HepG2 (cell line): ENCODE results near the gene ZFAND2A. TPM values are rescaled to one million over a fixed set of nuclear protein-coding genes. Genes with fewer than 3 reads are reported as not detected.

Experiments used
- BRCA1 ChIP-seq: sonication (generic); formaldehyde crosslinking; IDR thresholded peaks from 2 replicates; pipeline ENCODE4 v1.4.0; 2020; ENCODE audit warnings: missing genetic modification reagents
- HNRNPL ChIP-seq: fragments of 200-400 bp; formaldehyde crosslinking; IDR thresholded peaks from 2 replicates; pipeline ENCODE4 v1.6.1; 2017; ENCODE audit warnings: mild to moderate bottlenecking, low read depth, low read length
- KLF9 ChIP-seq: IDR thresholded peaks from 2 replicates; pipeline ENCODE4 v1.6.1; 2016; ENCODE audit warnings: low read depth
- NCOA5 ChIP-seq: sonication (generic); formaldehyde crosslinking; IDR thresholded peaks from 2 replicates; pipeline ENCODE4 v1.4.0; 2020; ENCODE audit warnings: missing genetic modification reagents
- NRL ChIP-seq: sonication (generic); formaldehyde crosslinking; IDR thresholded peaks from 2 replicates; pipeline ENCODE4 v1.5.0; 2020; ENCODE audit warnings: missing genetic modification reagents, mild to moderate bottlenecking, moderate library complexity, borderline replicate concordance
- RELA ChIP-seq: sonication (generic); formaldehyde crosslinking; IDR thresholded peaks from 2 replicates; pipeline ENCODE4 v1.4.0; 2020; ENCODE audit warnings: missing genetic modification reagents
- RFXANK ChIP-seq: IDR thresholded peaks from 2 replicates; pipeline ENCODE4 v1.6.1; 2016
- RORA ChIP-seq: sonication (generic); formaldehyde crosslinking; IDR thresholded peaks from 2 replicates; pipeline ENCODE4 v1.5.0; 2020; ENCODE audit warnings: mild to moderate bottlenecking, missing genetic modification reagents, moderate library complexity
- SP1 ChIP-seq, 2 experiments: fragments of 450-650 bp in 1 of 2; sonication (generic) in 1 of 2; formaldehyde crosslinking in 1 of 2; IDR thresholded peaks; 2 replicates each; pipeline versions ENCODE4 v1.4.0 to v1.6.1; 2016 to 2020; ENCODE audit warnings: missing genetic modification reagents in 1 of 2
- SSRP1 ChIP-seq: IDR thresholded peaks from 2 replicates; pipeline ENCODE4 v1.6.1; 2016; ENCODE audit warnings: control low read depth
- SUZ12 ChIP-seq: fragments of 150-350 bp; IDR thresholded peaks from 2 replicates; pipeline ENCODE4 v1.6.1; 2014; ENCODE audit warnings: low read depth, low read length
- ZFP36L2 ChIP-seq: sonication (generic); formaldehyde crosslinking; IDR thresholded peaks from 2 replicates; pipeline ENCODE4 v1.4.0; 2020; ENCODE audit warnings: missing genetic modification reagents
- ZNF441 ChIP-seq: sonication (generic); formaldehyde crosslinking; IDR thresholded peaks from 2 replicates; pipeline ENCODE4 v1.7.0; 2021; ENCODE audit warnings: missing genetic modification reagents, borderline replicate concordance
- ZNF790 ChIP-seq: sonication (generic); formaldehyde crosslinking; IDR thresholded peaks from 2 replicates; pipeline ENCODE4 v1.8.0; 2022; ENCODE audit warnings: missing genetic modification reagents, mild to moderate bottlenecking, borderline replicate concordance
- polyA plus RNA-seq, 8 experiments: library from polyadenylated mRNA; depleted of rRNA in 3 of 8; stranded (reverse) in 7 of 8; unstranded in 1 of 8; fragments of >200 nt; fragmentation: Illumina TruSeq in 4 of 8; extraction: Trizol in 4 of 8; gene quantifications; 2 replicates each; pipeline versions ENCODE4 v1.2.1 to v1.2.3, GENCODE V29; 2011 to 2016; ENCODE audit warnings: low read depth in 4 of 8, missing spikeins in 1 of 8, mixed read lengths in 1 of 8; ENCODE audit not compliant: insufficient read depth in 1 of 8
- total RNA-seq, 5 experiments: library from RNA; depleted of rRNA; stranded (reverse); fragments of >200 nt; fragmentation: Illumina TruSeq; extraction: Trizol; gene quantifications; 2 replicates each; pipeline ENCODE4 v1.2.3, GENCODE V29; 2016; ENCODE audit warnings: low read depth in 1 of 5
- TF ChIP-seq, protein P1 (sequence below): sonication (generic); formaldehyde crosslinking; IDR thresholded peaks from 2 replicates; pipeline ENCODE4 v1.8.1; 2022; ENCODE audit warnings: low read depth, mild to moderate bottlenecking, missing genetic modification reagents
- TF ChIP-seq, protein P2 (sequence below): sonication (generic); formaldehyde crosslinking; IDR thresholded peaks from 2 replicates; pipeline ENCODE4 v1.5.0; 2020; ENCODE audit warnings: missing genetic modification reagents
- TF ChIP-seq, protein P3 (sequence below): sonication (generic); formaldehyde crosslinking; IDR thresholded peaks from 2 replicates; pipeline ENCODE4 v1.5.0; 2020; ENCODE audit warnings: mild to moderate bottlenecking, missing genetic modification reagents, borderline replicate concordance
- TF ChIP-seq, protein P4 (sequence below): sonication (generic); formaldehyde crosslinking; IDR thresholded peaks from 2 replicates; pipeline ENCODE4 v1.4.0; 2020; ENCODE audit warnings: missing genetic modification reagents

Gene ZFAND2A
- total and polyA plus RNA-seq, 2 of the 13 experiments (the other 11 are each of a cell fraction or from before 2014, with no cell fraction given) = 140 to 153 TPM

DNA sequence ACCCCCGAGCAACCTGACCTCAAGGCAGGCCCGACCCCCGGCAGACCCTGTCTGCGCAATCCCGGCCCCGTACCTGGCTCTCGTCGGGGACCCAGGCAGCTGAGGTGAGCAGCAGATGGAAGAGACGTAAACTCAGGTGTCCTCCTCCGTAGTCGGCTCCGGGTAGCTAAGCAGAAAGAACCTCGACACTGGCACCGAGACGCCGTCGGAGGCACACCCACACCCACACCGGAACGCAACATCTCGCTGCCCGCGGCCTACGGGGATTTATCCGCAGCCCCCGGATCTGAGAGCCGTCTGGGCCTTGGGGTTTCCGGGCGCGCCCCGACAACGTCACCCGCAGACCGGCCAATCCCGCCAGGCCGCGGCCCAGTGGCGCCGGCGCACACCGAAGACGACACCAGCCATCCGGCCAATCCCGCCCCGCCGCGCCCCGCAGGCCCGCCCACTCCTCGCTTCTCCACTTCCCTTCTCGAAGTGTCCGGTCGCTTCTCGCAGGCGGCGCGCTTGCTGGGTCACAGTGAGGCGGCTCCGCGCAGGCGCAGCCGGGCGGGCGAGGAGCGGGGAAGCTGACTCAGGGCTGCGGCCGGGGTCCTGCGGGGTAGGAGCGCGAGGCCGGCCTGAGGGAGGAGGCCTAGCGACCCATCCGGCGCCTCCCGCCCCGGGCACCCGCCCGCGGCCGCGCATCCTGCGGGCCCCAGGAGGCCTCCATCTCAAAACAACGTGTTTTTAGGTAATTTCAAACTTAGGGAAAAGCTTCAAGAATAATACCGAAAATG, at the start of gene ZFAND2A (continued):
- TF ChIP-seq BRCA1 (CRISPR knock-in tag) (0 out of 2 replicates have a peak, but pooled peaks have one; percentile 56), ZNF790 (0 out of 2 replicates have a peak, but pooled peaks have one; percentile 16), RELA (no peak; the same call in 1 of the 2 replicates), ZFP36L2 (CRISPR knock-in tag) (no peak), RORA (CRISPR knock-in tag) (no peak), NCOA5 (CRISPR knock-in tag) (0 out of 2 replicates have a peak, but pooled peaks have one; percentile 28), RFXANK (CRISPR knock-in tag) (0 out of 2 replicates have a peak, but pooled peaks have one; percentile 26), SP1 (IDR thresholded peaks at IDR 0.05) (no peak), SP1 (CRISPR knock-in tag; IDR thresholded peaks at IDR 0.05) (peak; percentile 87), HNRNPL (no peak), SUZ12 (no peak), ZNF441 (CRISPR knock-in tag) (peak; percentile 63; the same call in 1 of the 2 replicates), NRL (CRISPR knock-in tag) (0 out of 2 replicates have a peak, but pooled peaks have one; percentile 36), SSRP1 (CRISPR knock-in tag) (no peak; the same call in 1 of the 2 replicates), KLF9 (no peak; the same call in 1 of the 2 replicates)
- TF ChIP-seq, protein P1, sequence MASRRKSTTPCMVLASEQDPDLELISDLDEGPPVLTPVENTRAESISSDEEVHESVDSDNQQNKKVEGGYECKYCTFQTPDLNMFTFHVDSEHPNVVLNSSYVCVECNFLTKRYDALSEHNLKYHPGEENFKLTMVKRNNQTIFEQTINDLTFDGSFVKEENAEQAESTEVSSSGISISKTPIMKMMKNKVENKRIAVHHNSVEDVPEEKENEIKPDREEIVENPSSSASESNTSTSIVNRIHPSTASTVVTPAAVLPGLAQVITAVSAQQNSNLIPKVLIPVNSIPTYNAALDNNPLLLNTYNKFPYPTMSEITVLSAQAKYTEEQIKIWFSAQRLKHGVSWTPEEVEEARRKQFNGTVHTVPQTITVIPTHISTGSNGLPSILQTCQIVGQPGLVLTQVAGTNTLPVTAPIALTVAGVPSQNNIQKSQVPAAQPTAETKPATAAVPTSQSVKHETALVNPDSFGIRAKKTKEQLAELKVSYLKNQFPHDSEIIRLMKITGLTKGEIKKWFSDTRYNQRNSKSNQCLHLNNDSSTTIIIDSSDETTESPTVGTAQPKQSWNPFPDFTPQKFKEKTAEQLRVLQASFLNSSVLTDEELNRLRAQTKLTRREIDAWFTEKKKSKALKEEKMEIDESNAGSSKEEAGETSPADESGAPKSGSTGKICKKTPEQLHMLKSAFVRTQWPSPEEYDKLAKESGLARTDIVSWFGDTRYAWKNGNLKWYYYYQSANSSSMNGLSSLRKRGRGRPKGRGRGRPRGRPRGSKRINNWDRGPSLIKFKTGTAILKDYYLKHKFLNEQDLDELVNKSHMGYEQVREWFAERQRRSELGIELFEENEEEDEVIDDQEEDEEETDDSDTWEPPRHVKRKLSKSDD (CRISPR knock-in tag) = 0 out of 2 replicates have a peak, but pooled peaks have one; percentile 52
- TF ChIP-seq, protein P2, sequence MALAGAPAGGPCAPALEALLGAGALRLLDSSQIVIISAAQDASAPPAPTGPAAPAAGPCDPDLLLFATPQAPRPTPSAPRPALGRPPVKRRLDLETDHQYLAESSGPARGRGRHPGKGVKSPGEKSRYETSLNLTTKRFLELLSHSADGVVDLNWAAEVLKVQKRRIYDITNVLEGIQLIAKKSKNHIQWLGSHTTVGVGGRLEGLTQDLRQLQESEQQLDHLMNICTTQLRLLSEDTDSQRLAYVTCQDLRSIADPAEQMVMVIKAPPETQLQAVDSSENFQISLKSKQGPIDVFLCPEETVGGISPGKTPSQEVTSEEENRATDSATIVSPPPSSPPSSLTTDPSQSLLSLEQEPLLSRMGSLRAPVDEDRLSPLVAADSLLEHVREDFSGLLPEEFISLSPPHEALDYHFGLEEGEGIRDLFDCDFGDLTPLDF (CRISPR knock-in tag) = peak; percentile 92
- TF ChIP-seq, protein P3, sequence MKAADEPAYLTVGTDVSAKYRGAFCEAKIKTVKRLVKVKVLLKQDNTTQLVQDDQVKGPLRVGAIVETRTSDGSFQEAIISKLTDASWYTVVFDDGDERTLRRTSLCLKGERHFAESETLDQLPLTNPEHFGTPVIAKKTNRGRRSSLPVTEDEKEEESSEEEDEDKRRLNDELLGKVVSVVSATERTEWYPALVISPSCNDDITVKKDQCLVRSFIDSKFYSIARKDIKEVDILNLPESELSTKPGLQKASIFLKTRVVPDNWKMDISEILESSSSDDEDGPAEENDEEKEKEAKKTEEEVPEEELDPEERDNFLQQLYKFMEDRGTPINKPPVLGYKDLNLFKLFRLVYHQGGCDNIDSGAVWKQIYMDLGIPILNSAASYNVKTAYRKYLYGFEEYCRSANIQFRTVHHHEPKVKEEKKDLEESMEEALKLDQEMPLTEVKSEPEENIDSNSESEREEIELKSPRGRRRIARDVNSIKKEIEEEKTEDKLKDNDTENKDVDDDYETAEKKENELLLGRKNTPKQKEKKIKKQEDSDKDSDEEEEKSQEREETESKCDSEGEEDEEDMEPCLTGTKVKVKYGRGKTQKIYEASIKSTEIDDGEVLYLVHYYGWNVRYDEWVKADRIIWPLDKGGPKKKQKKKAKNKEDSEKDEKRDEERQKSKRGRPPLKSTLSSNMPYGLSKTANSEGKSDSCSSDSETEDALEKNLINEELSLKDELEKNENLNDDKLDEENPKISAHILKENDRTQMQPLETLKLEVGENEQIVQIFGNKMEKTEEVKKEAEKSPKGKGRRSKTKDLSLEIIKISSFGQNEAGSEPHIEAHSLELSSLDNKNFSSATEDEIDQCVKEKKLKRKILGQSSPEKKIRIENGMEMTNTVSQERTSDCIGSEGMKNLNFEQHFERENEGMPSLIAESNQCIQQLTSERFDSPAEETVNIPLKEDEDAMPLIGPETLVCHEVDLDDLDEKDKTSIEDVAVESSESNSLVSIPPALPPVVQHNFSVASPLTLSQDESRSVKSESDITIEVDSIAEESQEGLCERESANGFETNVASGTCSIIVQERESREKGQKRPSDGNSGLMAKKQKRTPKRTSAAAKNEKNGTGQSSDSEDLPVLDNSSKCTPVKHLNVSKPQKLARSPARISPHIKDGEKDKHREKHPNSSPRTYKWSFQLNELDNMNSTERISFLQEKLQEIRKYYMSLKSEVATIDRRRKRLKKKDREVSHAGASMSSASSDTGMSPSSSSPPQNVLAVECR (CRISPR knock-in tag) = peak; percentile 93
- TF ChIP-seq, protein P4, sequence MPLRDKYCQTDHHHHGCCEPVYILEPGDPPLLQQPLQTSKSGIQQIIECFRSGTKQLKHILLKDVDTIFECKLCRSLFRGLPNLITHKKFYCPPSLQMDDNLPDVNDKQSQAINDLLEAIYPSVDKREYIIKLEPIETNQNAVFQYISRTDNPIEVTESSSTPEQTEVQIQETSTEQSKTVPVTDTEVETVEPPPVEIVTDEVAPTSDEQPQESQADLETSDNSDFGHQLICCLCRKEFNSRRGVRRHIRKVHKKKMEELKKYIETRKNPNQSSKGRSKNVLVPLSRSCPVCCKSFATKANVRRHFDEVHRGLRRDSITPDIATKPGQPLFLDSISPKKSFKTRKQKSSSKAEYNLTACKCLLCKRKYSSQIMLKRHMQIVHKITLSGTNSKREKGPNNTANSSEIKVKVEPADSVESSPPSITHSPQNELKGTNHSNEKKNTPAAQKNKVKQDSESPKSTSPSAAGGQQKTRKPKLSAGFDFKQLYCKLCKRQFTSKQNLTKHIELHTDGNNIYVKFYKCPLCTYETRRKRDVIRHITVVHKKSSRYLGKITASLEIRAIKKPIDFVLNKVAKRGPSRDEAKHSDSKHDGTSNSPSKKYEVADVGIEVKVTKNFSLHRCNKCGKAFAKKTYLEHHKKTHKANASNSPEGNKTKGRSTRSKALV = no peak
